Measurements from ENCODE around the gene INTS3.

DNA sequence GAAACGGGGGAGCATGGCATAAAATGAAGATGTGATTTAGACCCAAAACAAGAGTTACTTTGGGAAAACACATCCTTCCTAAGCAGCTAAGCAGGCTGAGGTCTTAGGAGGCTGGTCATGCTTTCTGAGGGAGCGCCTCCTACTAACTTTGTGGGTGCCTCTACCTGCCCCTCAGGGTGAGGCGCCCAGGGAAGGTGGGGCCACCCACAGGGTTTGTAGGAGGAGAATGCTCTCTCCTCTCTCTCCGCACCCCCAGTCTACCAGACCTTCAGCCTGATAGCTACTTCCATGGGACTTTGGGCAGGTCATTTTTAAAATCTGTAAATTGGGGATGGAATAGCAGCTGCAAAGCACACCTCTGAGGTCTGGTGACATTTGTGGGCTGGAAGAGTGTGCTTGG is 71.2 kb downstream of the INTS3 start:
- TF ChIP-seq, protein P1, sequence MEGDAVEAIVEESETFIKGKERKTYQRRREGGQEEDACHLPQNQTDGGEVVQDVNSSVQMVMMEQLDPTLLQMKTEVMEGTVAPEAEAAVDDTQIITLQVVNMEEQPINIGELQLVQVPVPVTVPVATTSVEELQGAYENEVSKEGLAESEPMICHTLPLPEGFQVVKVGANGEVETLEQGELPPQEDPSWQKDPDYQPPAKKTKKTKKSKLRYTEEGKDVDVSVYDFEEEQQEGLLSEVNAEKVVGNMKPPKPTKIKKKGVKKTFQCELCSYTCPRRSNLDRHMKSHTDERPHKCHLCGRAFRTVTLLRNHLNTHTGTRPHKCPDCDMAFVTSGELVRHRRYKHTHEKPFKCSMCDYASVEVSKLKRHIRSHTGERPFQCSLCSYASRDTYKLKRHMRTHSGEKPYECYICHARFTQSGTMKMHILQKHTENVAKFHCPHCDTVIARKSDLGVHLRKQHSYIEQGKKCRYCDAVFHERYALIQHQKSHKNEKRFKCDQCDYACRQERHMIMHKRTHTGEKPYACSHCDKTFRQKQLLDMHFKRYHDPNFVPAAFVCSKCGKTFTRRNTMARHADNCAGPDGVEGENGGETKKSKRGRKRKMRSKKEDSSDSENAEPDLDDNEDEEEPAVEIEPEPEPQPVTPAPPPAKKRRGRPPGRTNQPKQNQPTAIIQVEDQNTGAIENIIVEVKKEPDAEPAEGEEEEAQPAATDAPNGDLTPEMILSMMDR (IDR thresholded peaks at IDR 0.05) = no peak
- TF ChIP-seq EZH2 (IDR thresholded peaks at IDR 0.05) = no peak
- TF ChIP-seq EZH2phosphoT487 (IDR thresholded peaks at IDR 0.05) = no peak

Data from neural progenitor cell (in vitro differentiated cells).